ENCODE measurements around the gene UPF2.

- TF ChIP-seq POLR2A (IDR thresholded peaks at IDR 0.05) (no peak), POLR2AphosphoS5 (IDR thresholded peaks at IDR 0.05) (no peak), CTCF (IDR thresholded peaks at IDR 0.05) (no peak), EP300 (IDR thresholded peaks at IDR 0.05) (no peak)
Measured at GRCh38 chr10:11927746-11928145, 114.9 kb downstream of the UPF2 start.
